Erythroblast (primary cell): Measurements from ENCODE around the gene TPRN.

ENCODE experiments used
- GATA1 ChIP-seq: IDR thresholded peaks from 2 replicates; pipeline ENCODE4 v1.6.1; 2011; ENCODE audit warnings: low read depth, mild to moderate bottlenecking, control low read depth, low read length, moderate library complexity
- POLR2A ChIP-seq: IDR thresholded peaks from 2 replicates; pipeline ENCODE4 v1.6.1; 2011; ENCODE audit warnings: mild to moderate bottlenecking, low read length

- TF ChIP-seq POLR2A: no peak
- TF ChIP-seq GATA1: no peak
Observed at GRCh38 chr9:137149363-137149762, 51.2 kb downstream of the TPRN start.
